ENCODE measurements around the gene FUBP3. TPM values are rescaled to one million over a fixed set of nuclear protein-coding genes. Genes with fewer than 3 reads are reported as not detected.

FUBP3 gene
- polyA plus RNA-seq, 1 donor (not counting 4 experiments of a cell fraction or from before 2014, with no cell fraction given): 39.1 TPM

GRCh38 chr9:130651752-130652151, 72.4 kb downstream of the FUBP3 start:
- H2AFZ ChIP-seq (ENCODE audit: control insufficient read depth, low read length): no peak overlapping the region
- no peaks in the 10 kb centered on the region for H3K9me3 ChIP-seq (ENCODE audit: control insufficient read depth, low read depth, low read length)
- H3K27me3 ChIP-seq (ENCODE audit: control insufficient read depth, extremely low read depth, insufficient read depth, low read length): peaks cover 10% of the 10 kb centered on the region
- peaks cover 3% of the 10 kb centered on the region for H4K20me1 ChIP-seq (ENCODE audit: control insufficient read depth, extremely low read depth, insufficient read depth, low read length)
- no peaks in the 10 kb centered on the region for H3K9me1 ChIP-seq (ENCODE audit: control insufficient read depth, extremely low read depth, insufficient read depth, low read length)
- no peak for TF ChIP-seq CTCF (optimal IDR thresholded peaks at IDR 0.05 in 1 of 3, IDR thresholded peaks at IDR 0.05 in 1 of 3, conservative IDR thresholded peaks at IDR 0.05 in 1 of 3; ENCODE audit: extremely low read depth in 1 of 3, insufficient read depth in 2 of 3, low read length in 3 of 3)
- TF ChIP-seq EZH2 (IDR thresholded peaks at IDR 0.05; ENCODE audit: low read length): no peak
- no peak overlapping the region for H3K27ac ChIP-seq (ENCODE audit: control insufficient read depth, insufficient read depth, low read length)
- H3K9ac ChIP-seq (ENCODE audit: control insufficient read depth, extremely low read depth, insufficient read depth, low read length): no peak overlapping the region
- no peak for DNase-seq (ENCODE audit: low read depth, low spot score)
- no peaks in the 10 kb centered on the region for H3K36me3 ChIP-seq (ENCODE audit: control insufficient read depth in 2 of 2, extremely low read depth in 1 of 2, insufficient read depth in 2 of 2, low read length in 2 of 2)
- no peak for FAIRE-seq
- H3K4me3 ChIP-seq (ENCODE audit: control insufficient read depth in 2 of 3, extremely low read depth in 1 of 3, insufficient read depth in 2 of 3, low read depth in 1 of 3, low read length in 3 of 3): no peak overlapping the region
- dilution Hi-C loops (cut with MboI; ENCODE audit: extremely low pct_ligation_motif_present, low sequenced_read_pairs): no loop called here
- H3K4me2 ChIP-seq (ENCODE audit: control insufficient read depth, extremely low read depth, insufficient read depth, low read depth, low read length): no peak overlapping the region
- no peaks in the 10 kb centered on the region for H3K4me1 ChIP-seq (ENCODE audit: control insufficient read depth, extremely low read depth, insufficient read depth, low read length)
- H3K79me2 ChIP-seq (ENCODE audit: control insufficient read depth, insufficient read depth, low read length): no peaks in the 10 kb centered on the region

GRCh38 chr9:130654879-130655278, 75.5 kb downstream of the FUBP3 start:
- no peak for TF ChIP-seq CTCF (optimal IDR thresholded peaks at IDR 0.05 in 1 of 3, IDR thresholded peaks at IDR 0.05 in 1 of 3, conservative IDR thresholded peaks at IDR 0.05 in 1 of 3; ENCODE audit: extremely low read depth in 1 of 3, insufficient read depth in 2 of 3, low read length in 3 of 3)
- TF ChIP-seq EZH2 (IDR thresholded peaks at IDR 0.05; ENCODE audit: low read length): no peak
- no peaks in the 10 kb centered on the region for H3K36me3 ChIP-seq (ENCODE audit: control insufficient read depth in 2 of 2, extremely low read depth in 1 of 2, insufficient read depth in 2 of 2, low read length in 2 of 2)
- no peak overlapping the region for H3K4me3 ChIP-seq (ENCODE audit: control insufficient read depth in 2 of 3, extremely low read depth in 1 of 3, insufficient read depth in 2 of 3, low read depth in 1 of 3, low read length in 3 of 3)
- dilution Hi-C loops (cut with MboI; ENCODE audit: extremely low pct_ligation_motif_present, low sequenced_read_pairs): no loop called here
- H3K4me2 ChIP-seq (ENCODE audit: control insufficient read depth, extremely low read depth, insufficient read depth, low read depth, low read length): no peak overlapping the region
- H3K4me1 ChIP-seq (ENCODE audit: control insufficient read depth, extremely low read depth, insufficient read depth, low read length): no peaks in the 10 kb centered on the region
- H3K79me2 ChIP-seq (ENCODE audit: control insufficient read depth, insufficient read depth, low read length): no peaks in the 10 kb centered on the region
- FAIRE-seq: no peak
- H2AFZ ChIP-seq (ENCODE audit: control insufficient read depth, low read length): no peak overlapping the region
- no peak overlapping the region for H3K27ac ChIP-seq (ENCODE audit: control insufficient read depth, insufficient read depth, low read length)
- no peak for DNase-seq (ENCODE audit: low read depth, low spot score)
- H4K20me1 ChIP-seq (ENCODE audit: control insufficient read depth, extremely low read depth, insufficient read depth, low read length): peaks cover 3% of the 10 kb centered on the region
- H3K27me3 ChIP-seq (ENCODE audit: control insufficient read depth, extremely low read depth, insufficient read depth, low read length): peaks cover 40% of the 10 kb centered on the region
- H3K9me3 ChIP-seq (ENCODE audit: control insufficient read depth, low read depth, low read length): no peaks in the 10 kb centered on the region
- no peak overlapping the region for H3K9ac ChIP-seq (ENCODE audit: control insufficient read depth, extremely low read depth, insufficient read depth, low read length)
- H3K9me1 ChIP-seq (ENCODE audit: control insufficient read depth, extremely low read depth, insufficient read depth, low read length): no peaks in the 10 kb centered on the region
